Trophoblast cell (in vitro differentiated cells and primary cell): ENCODE data around the gene CASP9.

ENCODE experiments used
- DNase-seq, 2 donors: peaks; one replicate each; pipeline ENCODE4 v3.0.0-alpha.2; 2016
- H2AFZ ChIP-seq: 2 replicates; pipeline ENCODE4 v1.6.1; 2013; ENCODE audit warnings: low read length, moderate library complexity, mild to moderate bottlenecking; ENCODE audit not compliant: insufficient read depth, poor library complexity
- H2AK5ac ChIP-seq: 2 replicates; pipeline ENCODE4 v1.6.1; 2013; ENCODE audit warnings: mild to moderate bottlenecking, low read length
- H2BK120ac ChIP-seq: 2 replicates; pipeline ENCODE4 v1.6.1; 2013; ENCODE audit warnings: low read length, mild to moderate bottlenecking, moderate library complexity; ENCODE audit not compliant: insufficient read depth, poor library complexity
- H2BK12ac ChIP-seq: 2 replicates; pipeline ENCODE4 v1.6.1; 2013; ENCODE audit warnings: mild to moderate bottlenecking, low read length, moderate library complexity
- H2BK5ac ChIP-seq: 2 replicates; pipeline ENCODE4 v1.6.1; 2013; ENCODE audit warnings: low read length, low read depth, moderate library complexity, mild to moderate bottlenecking; ENCODE audit not compliant: poor library complexity
- H3K14ac ChIP-seq: 2 replicates; pipeline ENCODE4 v1.6.1; 2013; ENCODE audit warnings: mild to moderate bottlenecking, low read length
- H3K18ac ChIP-seq: 2 replicates; pipeline ENCODE4 v1.6.1; 2013; ENCODE audit warnings: mild to moderate bottlenecking, low read length
- H3K23ac ChIP-seq: 2 replicates; pipeline ENCODE4 v1.6.1; 2013; ENCODE audit warnings: low read length
- H3K27ac ChIP-seq: 2 replicates; pipeline ENCODE4 v1.5.1; 2013; ENCODE audit warnings: low read depth, mild to moderate bottlenecking, inconsistent platforms, low read length, moderate library complexity
- H3K27me3 ChIP-seq: 2 replicates; pipeline ENCODE4 v1.6.1; 2013; ENCODE audit warnings: inconsistent platforms, mild to moderate bottlenecking, low read length, moderate library complexity; ENCODE audit not compliant: insufficient read depth
- H3K36me3 ChIP-seq, 2 experiments: 1 replicate in 1 of 2; 2 replicates in 1 of 2; pipeline ENCODE4 v1.6.1; 2013; ENCODE audit warnings: low read length in 2 of 2, mild to moderate bottlenecking in 2 of 2, moderate library complexity in 1 of 2; ENCODE audit not compliant: insufficient read depth in 2 of 2, control insufficient read depth in 1 of 2
- H3K4ac ChIP-seq: 2 replicates; pipeline ENCODE4 v1.6.1; 2013; ENCODE audit warnings: low read depth, mild to moderate bottlenecking, low read length, moderate library complexity
- H3K4me1 ChIP-seq, 2 experiments: 1 replicate in 1 of 2; 2 replicates in 1 of 2; pipeline ENCODE4 v1.6.1; 2013; ENCODE audit warnings: low read length in 2 of 2, mild to moderate bottlenecking in 2 of 2, moderate library complexity in 1 of 2; ENCODE audit not compliant: insufficient read depth in 2 of 2, control insufficient read depth in 1 of 2
- H3K4me2 ChIP-seq: 2 replicates; pipeline ENCODE4 v1.6.1; 2013; ENCODE audit warnings: inconsistent platforms, mild to moderate bottlenecking, low read length, moderate library complexity
- H3K4me3 ChIP-seq: 2 replicates; pipeline ENCODE4 v1.5.1; 2013; ENCODE audit warnings: mild to moderate bottlenecking, low read depth, low read length, inconsistent platforms
- H3K79me1 ChIP-seq: one replicate; pipeline ENCODE4 v1.6.1; 2013; ENCODE audit warnings: low read length
- H3K79me2 ChIP-seq: 2 replicates; pipeline ENCODE4 v1.6.1; 2013; ENCODE audit warnings: low read length, mild to moderate bottlenecking; ENCODE audit not compliant: control insufficient read depth, insufficient read depth, poor library complexity
- H3K9ac ChIP-seq: 2 replicates; pipeline ENCODE4 v1.6.1; 2013; ENCODE audit warnings: mild to moderate bottlenecking, low read length
- H3K9me3 ChIP-seq: 2 replicates; pipeline ENCODE4 v1.6.1; 2013; ENCODE audit warnings: low read depth, mild to moderate bottlenecking, control low read depth, inconsistent platforms, low read length; ENCODE audit not compliant: insufficient read depth
- H4K12ac ChIP-seq: 2 replicates; pipeline ENCODE4 v1.6.1; 2013; ENCODE audit warnings: low read depth, mild to moderate bottlenecking, low read length, moderate library complexity
- H4K8ac ChIP-seq: 2 replicates; pipeline ENCODE4 v1.6.1; 2013; ENCODE audit warnings: low read depth, mild to moderate bottlenecking, low read length, moderate library complexity
- H4K91ac ChIP-seq: one replicate; pipeline ENCODE4 v1.6.1; 2013; ENCODE audit warnings: low read depth, mild to moderate bottlenecking, low read length, moderate library complexity
- whole genome bisulfite sequencing: extraction: QIAGEN DNeasy Blood & Tissue Kit; methylation state at CpG from one replicate; pipeline ENCODE4 v1.1.7; 2013; ENCODE audit warnings: missing lambda C conversion rate; ENCODE audit not compliant: insufficient read length, insufficient coverage; ENCODE audit errors: extremely low coverage; 5-methylcytosine and 5-hydroxymethylcytosine counted together

Gene CASP9

DNA sequence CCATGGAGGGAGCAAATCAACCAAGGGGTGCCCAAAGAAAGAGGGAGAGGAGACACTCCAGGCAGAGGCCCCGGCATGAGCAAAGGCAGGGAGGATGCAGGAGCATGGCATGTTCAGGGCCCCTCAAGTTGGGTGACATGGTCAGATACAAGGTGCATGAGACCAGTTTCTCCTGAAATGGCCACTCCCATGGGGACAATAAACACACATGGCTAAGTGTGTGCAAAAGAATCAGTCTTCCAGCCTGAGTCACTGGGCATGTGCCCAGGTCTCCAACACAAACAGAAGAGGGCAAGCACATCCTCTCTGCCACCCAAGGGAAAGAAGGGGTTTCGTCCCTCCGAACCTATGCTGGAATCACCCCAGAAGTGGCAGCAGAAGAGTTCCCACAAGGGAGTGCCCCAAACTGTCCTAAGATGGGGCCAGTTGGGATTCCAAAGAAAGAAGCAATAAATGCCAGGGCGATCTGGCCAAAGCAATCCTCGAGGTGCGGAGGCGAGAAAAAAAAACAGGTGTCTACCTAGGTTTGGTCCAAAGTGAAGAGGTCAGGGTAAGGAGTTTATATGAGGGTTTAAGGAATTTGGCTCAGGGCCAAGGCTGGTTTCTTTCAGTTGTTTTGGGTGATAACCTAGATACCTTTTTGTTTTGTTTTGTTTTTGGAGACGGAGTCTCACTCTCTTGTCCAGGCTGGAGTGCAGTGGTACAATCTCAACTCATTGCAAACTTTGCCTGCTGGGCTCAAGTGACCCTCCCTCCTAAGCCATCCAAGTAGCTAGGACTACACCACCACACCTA lies 13.2 kb downstream of the CASP9 start:
- H3K4me2 ChIP-seq = no peak overlapping the region
- H3K14ac ChIP-seq = no peak overlapping the region
- H2BK120ac ChIP-seq = no peak overlapping the region
- no peak overlapping the region for H3K4ac ChIP-seq
- no peak overlapping the region for H4K91ac ChIP-seq
- no peaks in the 10 kb centered on the region for H3K27me3 ChIP-seq
- no peaks in the 10 kb centered on the region for H3K79me2 ChIP-seq
- H3K23ac ChIP-seq = no peak overlapping the region
- H2AFZ ChIP-seq = no peak overlapping the region
- no CpG with 5 or more reads among the region's 8 CpGs for WGBS
- H4K12ac ChIP-seq = no peak overlapping the region
- peak; percentile 66 to 84 for DNase-seq
- no peaks in the 10 kb centered on the region for H3K79me1 ChIP-seq
- no peak overlapping the region for H2BK12ac ChIP-seq
- H2BK5ac ChIP-seq = no peak overlapping the region
- H3K36me3 ChIP-seq = peaks cover 1 to 4% of the 10 kb centered on the region in 2 experiments
- no peak overlapping the region for H3K27ac ChIP-seq
- H2AK5ac ChIP-seq = no peak overlapping the region
- H4K8ac ChIP-seq = no peak overlapping the region
- no peak overlapping the region for H3K9ac ChIP-seq
- no peak overlapping the region for H3K18ac ChIP-seq
- H3K4me1 ChIP-seq = peaks cover 0 to 2% of the 10 kb centered on the region in 2 experiments
- no peak overlapping the region for H3K4me3 ChIP-seq
- H3K9me3 ChIP-seq = peaks cover 2% of the 10 kb centered on the region

DNA sequence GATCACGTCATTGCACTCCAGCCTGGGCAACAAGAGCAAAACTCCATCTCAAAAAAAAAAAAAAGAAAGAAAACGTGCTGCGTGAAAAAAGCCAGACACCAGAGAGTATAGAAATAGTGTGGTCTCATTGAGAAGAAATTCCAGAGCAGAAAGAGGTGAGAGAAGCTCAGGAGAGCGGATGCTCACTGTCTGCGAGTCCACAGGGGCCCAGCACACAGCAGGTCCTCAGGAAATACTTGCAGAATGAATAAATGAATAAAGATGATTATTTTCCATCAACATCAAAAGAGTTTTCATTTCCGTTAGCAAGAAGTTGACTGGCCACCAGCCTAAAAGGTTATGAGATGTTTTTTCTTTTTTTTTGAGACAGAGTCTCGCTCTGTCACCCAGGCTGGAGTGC lies 14.4 kb downstream of the CASP9 start:
- H3K79me2 ChIP-seq = no peaks in the 10 kb centered on the region
- peaks cover 0 to 6% of the 10 kb centered on the region in 2 experiments for H3K4me1 ChIP-seq
- DNase-seq = no peak
- H3K27me3 ChIP-seq = no peaks in the 10 kb centered on the region
- H3K9me3 ChIP-seq = peaks cover 2% of the 10 kb centered on the region
- H2BK120ac ChIP-seq = no peak overlapping the region
- no peaks in the 10 kb centered on the region for H3K79me1 ChIP-seq
- no peak overlapping the region for H4K8ac ChIP-seq
- peaks cover 4 to 7% of the 10 kb centered on the region in 2 experiments for H3K36me3 ChIP-seq
- no peak overlapping the region for H3K23ac ChIP-seq
- H2AFZ ChIP-seq = no peak overlapping the region
- H3K14ac ChIP-seq = no peak overlapping the region
- H4K12ac ChIP-seq = no peak overlapping the region
- no peak overlapping the region for H3K18ac ChIP-seq
- H3K4me2 ChIP-seq = no peak overlapping the region
- H3K27ac ChIP-seq = no peak overlapping the region
- no peak overlapping the region for H2BK5ac ChIP-seq
- H3K9ac ChIP-seq = no peak overlapping the region
- no peak overlapping the region for H4K91ac ChIP-seq
- WGBS = no CpG with 5 or more reads among the region's 7 CpGs
- H3K4me3 ChIP-seq = no peak overlapping the region
- H2BK12ac ChIP-seq = no peak overlapping the region
- H2AK5ac ChIP-seq = no peak overlapping the region
- no peak overlapping the region for H3K4ac ChIP-seq

DNA sequence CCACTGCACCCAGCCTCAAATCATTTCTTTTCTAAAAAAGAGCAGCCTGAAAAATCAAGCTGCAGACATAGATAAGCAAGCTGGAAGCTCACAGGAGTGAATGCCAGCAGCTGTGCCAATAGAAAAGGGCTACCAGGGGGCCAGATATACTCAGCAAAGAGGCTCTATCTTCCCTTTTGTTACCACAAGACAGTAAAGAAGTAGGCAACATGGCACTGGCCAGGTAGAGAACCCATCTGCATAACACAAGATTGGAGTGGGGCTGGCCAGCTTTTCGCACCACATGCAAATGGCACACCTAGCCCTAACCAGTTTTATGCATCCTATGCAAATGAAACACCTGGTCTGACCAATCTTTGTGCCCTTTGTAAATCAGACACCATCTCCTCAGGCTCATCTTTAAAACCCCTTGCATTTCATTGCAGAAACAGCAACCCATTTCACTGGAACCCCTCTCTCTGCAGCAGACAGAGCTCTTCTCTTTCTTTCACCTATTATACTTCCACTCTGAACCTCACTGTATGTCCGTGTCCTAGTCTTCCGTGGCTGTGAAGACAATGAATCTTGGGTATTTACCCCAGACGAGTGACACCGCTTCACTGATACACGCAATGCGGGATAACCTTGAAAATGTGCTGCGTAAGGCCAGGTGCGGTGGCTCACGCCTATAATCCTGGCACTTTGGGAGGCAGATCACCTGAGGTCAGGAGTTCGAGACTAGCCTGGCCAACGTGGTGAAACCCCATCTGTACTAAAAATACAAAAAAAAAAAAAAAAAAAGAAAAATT lies 15.1 kb downstream of the CASP9 start:
- Histone ChIP-seq H3K23ac (no peak overlapping the region), H3K27ac (no peak overlapping the region), H3K14ac (no peak overlapping the region), H2AK5ac (no peak overlapping the region), H3K9me3 (peaks cover 2% of the 10 kb centered on the region), H3K9ac (peak overlapping the region; percentile 23), H3K79me2 (no peaks in the 10 kb centered on the region), H4K91ac (no peak overlapping the region), H3K4me1 (peaks cover 0 to 6% of the 10 kb centered on the region in 2 experiments), H3K4ac (no peak overlapping the region), H3K4me3 (no peak overlapping the region), H2BK12ac (no peak overlapping the region), H2BK120ac (no peak overlapping the region), H3K79me1 (no peaks in the 10 kb centered on the region), H4K12ac (no peak overlapping the region), H2AFZ (no peak overlapping the region), H3K4me2 (no peak overlapping the region), H4K8ac (no peak overlapping the region), H3K36me3 (peaks cover 4 to 7% of the 10 kb centered on the region in 2 experiments), H3K27me3 (no peaks in the 10 kb centered on the region), H2BK5ac (no peak overlapping the region), H3K18ac (no peak overlapping the region)
- WGBS = no CpG with 5 or more reads among the region's 12 CpGs
- no peak for DNase-seq

DNA sequence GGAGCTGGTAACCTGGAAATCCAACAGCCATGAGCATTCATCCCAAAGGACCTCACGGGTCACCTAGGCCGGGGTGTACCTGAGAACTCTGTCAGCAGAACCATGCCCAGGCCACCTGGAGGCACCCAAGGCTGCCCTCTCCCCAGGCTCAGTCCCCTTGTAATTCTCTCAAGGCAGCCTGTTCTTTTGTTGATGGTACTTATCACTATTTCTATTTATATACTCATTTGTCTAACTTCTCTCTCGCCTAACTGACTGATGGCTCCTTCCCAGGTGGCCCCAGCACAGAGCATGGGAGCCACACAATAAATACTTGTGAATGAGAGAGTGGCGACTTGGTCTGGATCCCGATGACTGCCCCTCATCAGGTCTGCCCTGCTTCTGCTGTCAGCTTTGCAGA lies 16.7 kb downstream of the CASP9 start:
- Histone ChIP-seq H3K18ac (no peak overlapping the region), H3K4me3 (no peak overlapping the region), H3K4me1 (peaks cover 0 to 6% of the 10 kb centered on the region in 2 experiments), H3K9ac (no peak overlapping the region), H3K27ac (no peak overlapping the region), H4K12ac (no peak overlapping the region), H3K27me3 (no peaks in the 10 kb centered on the region), H3K36me3 (peaks cover 4 to 7% of the 10 kb centered on the region in 2 experiments), H2BK5ac (no peak overlapping the region), H3K23ac (no peak overlapping the region), H3K79me1 (no peaks in the 10 kb centered on the region), H3K4me2 (no peak overlapping the region), H2AFZ (no peak overlapping the region), H3K4ac (no peak overlapping the region), H4K91ac (no peak overlapping the region), H2BK120ac (no peak overlapping the region), H3K14ac (no peak overlapping the region), H2BK12ac (no peak overlapping the region), H3K9me3 (peaks cover 2% of the 10 kb centered on the region), H3K79me2 (no peaks in the 10 kb centered on the region), H2AK5ac (no peak overlapping the region), H4K8ac (no peak overlapping the region)
- DNase-seq = no peak
- no CpG with 5 or more reads among the region's 5 CpGs for WGBS
